ENCODE measurements around the gene TRHDE.

DNA sequence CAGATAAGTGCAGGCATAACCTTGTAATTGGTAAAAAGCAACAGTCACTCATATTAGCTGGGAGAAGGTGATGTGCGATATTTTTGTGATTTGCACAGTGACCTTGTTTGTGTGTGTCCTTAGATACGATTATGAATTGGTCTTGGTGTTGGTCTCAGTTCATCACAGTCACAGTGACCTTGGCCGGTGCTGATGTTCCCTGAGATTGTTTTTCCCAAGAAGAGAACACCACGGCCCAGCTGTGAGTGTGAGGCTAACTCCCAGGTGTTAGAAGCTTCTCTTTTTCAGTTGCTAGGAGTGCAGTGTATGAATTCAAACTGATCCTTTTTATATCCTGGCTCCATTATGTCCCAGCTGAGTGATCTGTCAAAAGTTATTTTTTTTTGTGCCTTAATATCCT is 46.2 kb downstream of the TRHDE start:
- no peak for TF ChIP-seq POLR2A (IDR thresholded peaks at IDR 0.05; ENCODE audit: low read length)
- no peak for TF ChIP-seq GATA1 (IDR thresholded peaks at IDR 0.05; ENCODE audit: low read depth, low read length)
